T-helper 17 cell (primary cell): ENCODE measurements around the gene SSBP3. TPM values are rescaled to one million over a fixed set of nuclear protein-coding genes. Genes with fewer than 3 reads are reported as not detected.

Experiments
- ATAC-seq: fragments of 150-1000 bp; cut with Tn5 transposase; 2 replicates; pipeline ENCODE4 v1.10.0; 2021; ENCODE audit warnings: mild to moderate bottlenecking, moderate library complexity
- DNase-seq, 3 donors: peaks; one replicate each; pipeline versions ENCODE4 v3.0.0 to v3.0.0-alpha.2; 2020 to 2021
- H3K9me3 ChIP-seq: one replicate; pipeline ENCODE4 v1.7.0; 2013; ENCODE audit warnings: low read length, mild to moderate bottlenecking; ENCODE audit not compliant: control insufficient read depth, poor library complexity, severe bottlenecking
- H3K27ac Mint-ChIP-seq: one replicate; pipeline ENCODE4 v1.8.0; 2022; ENCODE audit warnings: mild to moderate bottlenecking, moderate library complexity, mixed read lengths
- H3K27me3 Mint-ChIP-seq: one replicate; pipeline ENCODE4 v1.8.0; 2022; ENCODE audit warnings: mixed read lengths
- H3K36me3 Mint-ChIP-seq: one replicate; pipeline ENCODE4 v1.8.0; 2022; ENCODE audit warnings: low read depth, mixed read lengths
- H3K4me1 Mint-ChIP-seq: one replicate; pipeline ENCODE4 v1.8.0; 2022; ENCODE audit warnings: mild to moderate bottlenecking, mixed read lengths
- H3K4me3 Mint-ChIP-seq: one replicate; pipeline ENCODE4 v1.8.0; 2022; ENCODE audit warnings: mild to moderate bottlenecking, moderate library complexity, mixed read lengths
- total RNA-seq, 4 donors: library from RNA in 2 of 4; stranded (reverse) in 2 of 4; gene quantifications; one replicate each; pipeline ENCODE4 v1.2.3 and lab custom pipeline; 2022 to 2026

SSBP3 gene
- total RNA-seq, 2 donors from 2014 or later = 64.9 to 67.4 TPM

DNA sequence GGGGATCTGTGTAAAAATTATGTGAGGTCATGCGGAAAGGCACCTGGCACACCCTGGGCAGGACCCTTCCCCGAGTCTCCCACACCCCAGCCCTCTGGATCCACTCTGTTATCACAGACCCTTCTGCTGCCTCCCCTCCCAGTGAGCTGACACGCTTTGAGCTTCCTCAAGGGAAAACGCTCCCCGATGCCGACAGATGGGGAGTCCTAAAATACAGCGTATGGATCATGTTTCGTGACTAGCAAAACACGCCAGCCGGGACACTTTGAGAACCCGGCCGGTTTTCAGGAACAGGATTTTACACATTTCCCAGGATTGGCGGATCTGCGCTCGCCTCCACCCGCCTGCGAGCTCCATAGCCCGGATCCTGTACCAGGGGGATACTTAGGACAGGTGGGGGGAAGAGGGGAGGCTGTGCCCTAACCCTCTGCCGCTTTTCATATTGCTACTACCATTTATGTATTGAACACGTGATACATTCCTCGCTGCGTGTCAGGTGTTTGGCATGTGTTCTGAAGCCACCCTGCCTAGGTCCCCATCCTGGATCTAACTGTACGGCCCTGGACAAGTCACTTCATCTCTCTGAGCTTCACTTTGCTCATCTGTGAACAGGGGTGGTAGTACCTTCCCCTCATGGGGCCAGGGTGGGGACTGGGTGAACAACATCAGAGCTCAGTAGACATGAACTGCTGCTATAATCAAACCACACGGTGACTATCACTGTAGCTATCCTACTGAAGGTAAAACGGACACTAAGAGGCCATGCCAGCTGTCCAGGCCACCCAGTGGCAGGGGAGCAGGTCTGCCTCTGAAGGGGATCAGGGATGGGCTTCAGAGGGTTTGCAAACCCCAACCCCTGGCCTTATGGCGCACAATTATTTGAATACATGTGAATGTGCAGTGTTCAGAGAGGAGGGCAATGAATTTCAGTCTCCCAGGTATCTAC, 63.2 kb downstream of the SSBP3 start:
- no peak for DNase-seq
- H3K27ac Mint-ChIP-seq = peak overlapping the region; percentile 75
- no peaks in the 10 kb centered on the region for H3K9me3 ChIP-seq
- no peak overlapping the region for H3K4me3 Mint-ChIP-seq
- ATAC-seq = no peak
- peaks cover 28% of the 10 kb centered on the region for H3K4me1 Mint-ChIP-seq
- peaks cover 2% of the 10 kb centered on the region for H3K36me3 Mint-ChIP-seq
- no peaks in the 10 kb centered on the region for H3K27me3 Mint-ChIP-seq

DNA sequence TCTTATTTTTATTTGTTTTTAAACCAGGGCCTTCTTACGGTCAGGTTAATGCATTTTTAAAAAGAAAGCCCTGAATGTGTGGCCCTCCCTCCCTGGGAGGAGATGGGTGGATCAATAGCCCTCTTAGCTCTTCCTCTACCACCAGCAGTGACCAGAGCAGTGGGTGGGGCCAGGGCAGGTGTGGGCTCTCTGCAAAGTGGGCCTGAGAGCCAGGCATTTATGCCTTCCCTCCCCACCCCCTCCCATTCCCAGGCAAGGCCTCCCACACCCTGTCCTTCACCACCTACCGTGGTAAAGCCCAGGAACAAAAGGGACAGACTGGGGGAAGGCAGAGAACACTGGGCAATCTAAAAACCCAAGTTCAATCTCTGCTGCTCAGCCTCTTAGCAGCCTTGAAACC, 63.9 kb downstream of the SSBP3 start:
- DNase-seq (no peak), ATAC-seq (no peak)
- Mint-ChIP-seq H3K27me3 (no peaks in the 10 kb centered on the region), H3K36me3 (peaks cover 2% of the 10 kb centered on the region), H3K4me3 (no peak overlapping the region), H3K4me1 (peaks cover 29% of the 10 kb centered on the region), H3K27ac (no peak overlapping the region)
- no peaks in the 10 kb centered on the region for H3K9me3 ChIP-seq

DNA sequence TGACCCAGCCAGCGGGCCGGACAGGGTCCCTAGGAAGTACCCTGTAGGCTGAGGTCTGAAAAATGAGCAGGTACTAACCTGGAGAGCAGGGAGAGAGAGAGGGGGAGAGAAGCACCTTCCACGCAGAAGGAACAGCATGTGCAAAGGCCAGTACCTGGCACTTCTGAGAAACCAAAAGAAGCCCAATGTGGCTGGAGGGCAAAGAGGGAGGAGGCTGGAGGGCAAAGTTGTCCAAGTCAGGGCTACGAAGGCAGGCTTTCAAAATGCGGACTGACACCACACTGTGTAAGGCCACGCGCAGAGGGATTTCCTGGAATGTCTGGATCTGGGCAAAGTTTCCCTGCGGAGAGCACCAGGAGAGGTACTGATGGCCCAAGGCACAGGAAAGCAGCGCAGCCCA, 64.4 kb downstream of the SSBP3 start:
- Mint-ChIP-seq H3K4me1 (peaks cover 29% of the 10 kb centered on the region), H3K27ac (peak overlapping the region; percentile 47), H3K36me3 (peaks cover 2% of the 10 kb centered on the region), H3K4me3 (peak overlapping the region; percentile 52), H3K27me3 (no peaks in the 10 kb centered on the region)
- ATAC-seq (no peak), DNase-seq (no peak)
- no peaks in the 10 kb centered on the region for H3K9me3 ChIP-seq

DNA sequence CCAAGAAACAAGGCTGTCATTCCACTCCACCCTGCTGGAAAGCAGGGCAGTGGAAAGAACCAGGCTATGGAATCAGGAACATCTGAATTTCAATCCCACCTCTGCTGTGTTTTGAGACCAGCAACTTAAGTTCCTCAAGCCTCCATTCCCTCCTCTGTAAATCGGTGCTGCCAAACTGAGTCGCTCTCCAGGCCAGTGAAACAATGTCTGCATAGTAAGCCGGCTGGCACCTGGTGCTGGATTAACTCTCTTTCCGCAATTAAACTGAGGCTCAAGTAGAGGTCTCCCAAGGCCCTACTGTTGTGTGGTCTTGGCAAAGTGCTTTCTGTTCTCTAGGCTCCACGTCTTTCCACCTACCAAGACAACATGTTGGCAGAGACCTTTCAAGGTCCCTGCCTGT, 65.3 kb downstream of the SSBP3 start:
- peak overlapping the region; percentile 7 for H3K4me3 Mint-ChIP-seq
- H3K36me3 Mint-ChIP-seq = peaks cover 2% of the 10 kb centered on the region
- peaks cover 29% of the 10 kb centered on the region for H3K4me1 Mint-ChIP-seq

DNA sequence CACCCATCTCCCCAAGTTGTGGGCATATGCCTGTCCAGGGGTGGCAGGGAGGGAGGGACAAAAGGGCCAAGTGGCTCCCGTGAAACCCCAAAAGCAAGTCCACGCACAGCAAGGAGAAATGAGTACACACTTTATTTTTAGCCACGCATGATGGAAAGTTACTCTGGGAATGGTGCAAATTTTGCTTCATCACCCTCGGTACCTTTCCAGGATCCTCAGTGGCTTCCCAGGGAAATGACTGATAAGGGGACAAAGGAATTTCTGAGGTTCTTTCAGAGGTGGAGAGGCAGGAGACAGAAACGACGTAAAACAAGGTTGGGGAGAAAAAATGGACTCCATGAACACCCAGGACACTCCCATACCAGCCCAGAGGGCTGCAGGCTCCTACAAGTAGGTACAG, 65.8 kb downstream of the SSBP3 start:
- H3K4me3 Mint-ChIP-seq = no peak overlapping the region
- no peaks in the 10 kb centered on the region for H3K27me3 Mint-ChIP-seq
- H3K36me3 Mint-ChIP-seq = peaks cover 2% of the 10 kb centered on the region
- no peak for ATAC-seq
- no peak for DNase-seq
- H3K4me1 Mint-ChIP-seq = peaks cover 32% of the 10 kb centered on the region
- no peaks in the 10 kb centered on the region for H3K9me3 ChIP-seq
- H3K27ac Mint-ChIP-seq = peak overlapping the region; percentile 47

More for the DNA sequence above, 65.3 kb downstream of the SSBP3 start:
- no peaks in the 10 kb centered on the region for H3K9me3 ChIP-seq
- ATAC-seq = no peak
- peak overlapping the region; percentile 47 for H3K27ac Mint-ChIP-seq
- H3K27me3 Mint-ChIP-seq = no peaks in the 10 kb centered on the region
- DNase-seq = no peak

DNA sequence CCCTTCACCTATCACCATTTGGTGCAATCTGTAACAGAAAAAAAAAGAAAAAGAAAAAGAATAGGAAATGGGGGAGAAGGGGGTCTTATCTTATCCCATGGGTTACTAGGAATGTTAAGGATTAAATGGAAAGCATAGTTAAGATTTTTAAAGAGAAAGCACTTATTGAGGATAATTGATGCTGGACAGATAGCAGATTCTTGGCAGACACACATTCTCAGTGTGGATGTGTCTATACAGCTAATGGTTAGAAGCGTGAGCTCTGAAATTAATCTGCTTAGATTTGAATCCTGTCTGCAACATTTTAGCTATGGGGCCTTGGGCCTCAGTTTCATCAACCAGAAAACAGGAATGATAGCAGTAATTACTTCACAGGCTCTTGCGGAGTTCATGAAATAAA, 67.1 kb downstream of the SSBP3 start:
- H3K9me3 ChIP-seq = no peaks in the 10 kb centered on the region
- H3K4me3 Mint-ChIP-seq = no peak overlapping the region
- peaks cover 32% of the 10 kb centered on the region for H3K4me1 Mint-ChIP-seq
- peak overlapping the region; percentile 60 for H3K27ac Mint-ChIP-seq
- peaks cover 2% of the 10 kb centered on the region for H3K36me3 Mint-ChIP-seq
- H3K27me3 Mint-ChIP-seq = no peaks in the 10 kb centered on the region
- no peak for ATAC-seq
- DNase-seq = no peak

DNA sequence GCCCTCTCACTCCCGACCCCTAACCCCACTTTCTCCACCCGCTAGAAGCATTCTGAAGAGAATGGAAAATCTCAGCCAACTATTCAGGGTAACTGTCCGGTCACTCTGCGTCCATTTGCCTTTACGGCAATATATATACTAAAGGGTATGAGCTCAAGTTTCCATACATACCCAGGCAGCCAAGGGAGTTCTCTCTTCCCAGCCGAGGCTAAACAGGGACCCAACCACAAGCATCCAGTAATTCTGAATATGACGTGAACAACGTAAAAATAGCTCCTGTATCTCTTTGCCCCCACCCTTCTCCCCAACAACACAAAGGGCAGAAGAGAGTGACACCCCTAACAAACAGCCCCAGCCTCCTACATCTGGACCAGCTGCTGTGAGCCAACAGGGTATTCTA, 67.7 kb downstream of the SSBP3 start:
- peaks cover 2% of the 10 kb centered on the region for H3K36me3 Mint-ChIP-seq

DNA sequence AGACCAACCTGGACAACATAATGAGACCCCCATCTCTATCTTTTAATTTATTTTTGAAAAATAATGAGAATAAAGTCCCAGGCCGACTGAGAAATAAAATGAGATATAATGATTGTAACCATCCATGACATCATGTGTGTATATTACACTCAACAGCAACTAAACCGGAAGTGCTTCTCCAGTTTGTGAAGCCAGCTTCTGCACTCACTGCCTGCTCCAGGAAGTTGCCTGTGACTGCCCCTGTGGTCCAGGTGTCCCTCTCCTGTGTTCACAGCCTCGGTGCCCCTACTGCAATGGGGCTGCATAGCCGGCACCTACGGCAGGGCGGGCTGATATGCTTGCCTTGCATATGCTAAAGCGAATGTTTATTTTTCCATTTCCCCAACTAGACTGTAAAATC, 68.3 kb downstream of the SSBP3 start:
- Mint-ChIP-seq H3K4me3 (no peak overlapping the region), H3K27ac (no peak overlapping the region), H3K36me3 (peaks cover 2% of the 10 kb centered on the region), H3K4me1 (peaks cover 29% of the 10 kb centered on the region), H3K27me3 (no peaks in the 10 kb centered on the region)
- DNase-seq = no peak
- no peak for ATAC-seq
- no peaks in the 10 kb centered on the region for H3K9me3 ChIP-seq

More for the DNA sequence above, 67.7 kb downstream of the SSBP3 start:
- DNase-seq (no peak), ATAC-seq (no peak)
- Mint-ChIP-seq H3K27ac (no peak overlapping the region), H3K4me1 (peaks cover 30% of the 10 kb centered on the region), H3K4me3 (peak overlapping the region; percentile 15), H3K27me3 (no peaks in the 10 kb centered on the region)
- H3K9me3 ChIP-seq = no peaks in the 10 kb centered on the region

DNA sequence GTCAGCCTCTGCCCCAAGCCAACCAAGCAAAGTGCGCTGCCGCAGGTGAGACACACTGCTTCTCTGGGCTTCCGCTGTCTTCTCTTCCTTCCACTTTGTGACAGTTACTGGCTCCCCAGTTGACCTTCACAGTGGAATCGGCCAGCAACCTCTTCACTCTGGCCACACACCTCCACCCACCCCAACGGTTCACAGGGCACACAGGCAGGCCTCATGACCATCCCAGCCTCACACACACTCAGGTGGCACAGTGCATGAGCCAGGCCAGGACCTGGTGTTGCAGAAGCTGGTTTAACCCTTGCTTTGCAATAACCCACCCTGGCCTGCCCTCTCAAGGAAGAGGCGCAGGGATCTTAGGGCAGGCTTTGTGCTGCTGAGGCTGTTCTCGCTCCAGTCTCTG, 69.2 kb downstream of the SSBP3 start:
- ATAC-seq (no peak), DNase-seq (no peak)
- H3K4me1 Mint-ChIP-seq = peaks cover 29% of the 10 kb centered on the region
- H3K27ac Mint-ChIP-seq = no peak overlapping the region
- H3K36me3 Mint-ChIP-seq = peaks cover 2% of the 10 kb centered on the region
- no peaks in the 10 kb centered on the region for H3K27me3 Mint-ChIP-seq
- H3K9me3 ChIP-seq = no peaks in the 10 kb centered on the region
- no peak overlapping the region for H3K4me3 Mint-ChIP-seq

DNA sequence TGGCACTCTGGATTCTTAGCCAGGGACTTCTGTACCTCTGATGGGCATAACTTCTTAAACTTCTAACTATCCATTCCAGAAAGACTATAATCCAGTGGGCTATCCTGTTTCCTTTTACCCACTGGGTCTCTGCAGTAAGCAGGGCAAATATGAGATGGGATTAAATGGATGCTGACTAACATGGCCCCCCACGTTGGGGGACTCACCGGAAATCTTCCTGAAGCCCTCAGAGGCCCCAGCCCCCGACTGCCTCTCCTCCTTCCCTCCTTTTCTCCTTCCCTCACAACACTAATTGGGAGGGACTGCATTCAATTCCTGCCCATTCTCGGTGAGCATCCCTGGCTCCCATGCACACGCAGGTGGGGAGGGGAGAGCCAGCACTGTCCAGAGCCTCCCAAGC, 70.1 kb downstream of the SSBP3 start:
- H3K4me3 Mint-ChIP-seq = no peak overlapping the region
- no peaks in the 10 kb centered on the region for H3K36me3 Mint-ChIP-seq
- H3K27me3 Mint-ChIP-seq = no peaks in the 10 kb centered on the region
- ATAC-seq (no peak), DNase-seq (no peak)
- no peaks in the 10 kb centered on the region for H3K9me3 ChIP-seq
- peaks cover 31% of the 10 kb centered on the region for H3K4me1 Mint-ChIP-seq
- no peak overlapping the region for H3K27ac Mint-ChIP-seq

DNA sequence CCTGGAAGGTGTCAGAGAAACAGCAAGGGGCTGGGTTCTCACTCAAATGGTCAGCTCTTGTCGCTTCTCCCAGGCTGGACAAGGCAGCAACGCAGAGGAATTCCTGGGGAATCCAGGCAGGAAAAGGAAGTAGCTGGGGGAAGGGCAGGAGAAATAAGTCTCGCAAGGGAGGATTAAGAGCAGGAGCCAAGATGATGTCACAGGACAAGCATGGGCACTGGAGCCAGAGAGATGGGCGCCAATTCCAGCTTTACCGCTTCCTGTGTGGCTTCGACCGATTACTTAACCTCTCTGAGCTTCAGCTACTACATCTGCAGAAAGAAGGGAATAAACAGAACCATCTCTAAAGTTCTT, 70.5 kb downstream of the SSBP3 start:
- Mint-ChIP-seq H3K36me3 (no peaks in the 10 kb centered on the region), H3K4me1 (peaks cover 33% of the 10 kb centered on the region), H3K4me3 (no peak overlapping the region), H3K27me3 (no peaks in the 10 kb centered on the region), H3K27ac (peak overlapping the region; percentile 21)
- no peak for ATAC-seq
- H3K9me3 ChIP-seq = no peaks in the 10 kb centered on the region
- DNase-seq = no peak

DNA sequence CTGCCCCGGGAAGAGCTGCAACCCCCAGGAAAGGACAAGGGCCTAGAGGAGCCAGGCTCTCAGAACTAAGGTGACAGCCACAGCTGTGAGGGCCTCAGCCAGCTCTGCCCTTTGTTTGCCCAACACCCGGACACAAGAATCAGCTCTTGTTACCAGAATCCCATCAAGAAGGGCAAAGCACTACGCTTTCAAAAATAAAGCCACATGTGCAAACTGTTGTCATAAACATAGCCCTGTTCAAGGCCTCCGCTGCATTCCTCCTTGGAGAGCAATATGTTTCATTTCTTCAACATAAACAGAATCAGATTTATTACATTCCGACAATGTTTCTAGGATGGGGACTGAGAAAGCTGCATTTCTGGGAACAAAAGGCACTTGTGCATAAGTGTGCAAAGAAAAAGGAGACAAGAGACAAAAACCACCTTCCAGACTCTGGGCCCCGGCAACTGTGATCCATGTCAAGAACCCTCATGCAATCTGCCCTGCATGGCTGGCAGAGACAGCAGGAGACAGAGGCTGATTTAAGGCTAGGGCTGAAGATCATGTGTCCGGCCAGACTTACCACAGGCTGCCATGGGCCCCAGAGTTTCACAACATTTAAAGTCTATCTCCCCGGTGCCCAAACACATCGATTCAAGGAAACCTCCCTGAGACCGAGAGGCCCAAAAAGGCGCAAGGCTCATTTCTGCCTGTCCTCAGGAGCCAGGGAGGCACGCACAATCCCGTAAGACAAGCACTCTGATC, 71.0 kb downstream of the SSBP3 start:
- peak overlapping the region; percentile 21 for H3K27ac Mint-ChIP-seq
- ATAC-seq = no peak
- H3K36me3 Mint-ChIP-seq = no peaks in the 10 kb centered on the region
- H3K9me3 ChIP-seq = no peaks in the 10 kb centered on the region
- DNase-seq = no peak
- peaks cover 34% of the 10 kb centered on the region for H3K4me1 Mint-ChIP-seq
- no peak overlapping the region for H3K4me3 Mint-ChIP-seq
- no peaks in the 10 kb centered on the region for H3K27me3 Mint-ChIP-seq

DNA sequence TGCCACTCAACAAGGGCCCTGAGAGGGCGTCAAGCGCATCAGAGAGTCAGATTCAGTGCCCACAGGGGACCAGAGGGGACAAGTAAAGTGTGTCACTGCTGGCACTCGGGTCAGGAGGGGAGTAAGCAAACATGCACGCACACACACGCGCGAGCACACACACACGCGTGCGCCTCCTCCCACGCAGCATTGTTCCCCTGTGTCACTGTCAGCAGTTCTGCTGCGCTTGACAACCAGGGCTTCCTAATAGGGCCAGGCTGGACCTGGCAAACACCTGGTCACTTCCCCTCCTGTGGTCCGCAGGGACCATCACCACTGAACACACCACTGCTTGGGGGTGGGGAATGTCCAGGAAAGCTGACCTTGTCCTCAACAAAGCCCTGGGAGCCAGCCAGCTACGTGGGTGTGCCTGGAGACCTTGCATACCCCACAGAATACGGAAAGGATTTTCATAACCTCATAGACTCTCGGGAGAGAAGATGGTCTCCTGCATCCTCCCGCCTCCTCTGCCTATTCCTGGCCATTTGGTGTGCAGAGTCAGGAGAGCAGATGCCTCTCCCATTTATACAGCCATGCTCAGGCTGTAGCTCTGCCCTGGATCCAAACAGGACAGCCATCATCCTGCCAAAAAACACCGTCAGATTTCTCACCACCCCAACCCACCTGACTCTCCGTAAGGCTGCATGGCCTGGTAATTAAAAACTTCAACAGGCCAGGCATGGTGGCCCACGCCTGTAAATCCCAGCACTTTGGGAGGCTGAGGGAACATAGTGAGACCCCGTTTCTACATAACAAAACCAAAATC, 73.2 kb downstream of the SSBP3 start:
- ATAC-seq (no peak), DNase-seq (no peak)
- no peaks in the 10 kb centered on the region for H3K36me3 Mint-ChIP-seq
- H3K4me1 Mint-ChIP-seq = peaks cover 25% of the 10 kb centered on the region
- H3K27me3 Mint-ChIP-seq = no peaks in the 10 kb centered on the region
- H3K9me3 ChIP-seq = no peaks in the 10 kb centered on the region
- no peak overlapping the region for H3K4me3 Mint-ChIP-seq
- H3K27ac Mint-ChIP-seq = peak overlapping the region; percentile 53
